Retinal pigment epithelial cell (primary cell): Measurements from ENCODE around the gene ZFHX2.

ENCODE experiments used
- DNase-seq: peaks from one replicate; pipeline ENCODE4 v3.0.0-alpha.2; 2010; ENCODE audit warnings: low read depth
- H3K4me3 ChIP-seq: 2 replicates; pipeline ENCODE4 v1.5.1; 2011; ENCODE audit warnings: mild to moderate bottlenecking, low read length, control low read depth, moderate library complexity
- CTCF ChIP-seq: conservative IDR thresholded peaks from 2 replicates; pipeline ENCODE4 v1.5.1; 2011; ENCODE audit warnings: low read depth, low read length, control low read depth, inconsistent platforms

Gene ZFHX2

GRCh38 chr14:23577710-23578392 is 26.3 kb upstream of the ZFHX2 start:
- TF ChIP-seq CTCF: no peak
- DNase-seq: no peak
- H3K4me3 ChIP-seq: no peak overlapping the region

DNA sequence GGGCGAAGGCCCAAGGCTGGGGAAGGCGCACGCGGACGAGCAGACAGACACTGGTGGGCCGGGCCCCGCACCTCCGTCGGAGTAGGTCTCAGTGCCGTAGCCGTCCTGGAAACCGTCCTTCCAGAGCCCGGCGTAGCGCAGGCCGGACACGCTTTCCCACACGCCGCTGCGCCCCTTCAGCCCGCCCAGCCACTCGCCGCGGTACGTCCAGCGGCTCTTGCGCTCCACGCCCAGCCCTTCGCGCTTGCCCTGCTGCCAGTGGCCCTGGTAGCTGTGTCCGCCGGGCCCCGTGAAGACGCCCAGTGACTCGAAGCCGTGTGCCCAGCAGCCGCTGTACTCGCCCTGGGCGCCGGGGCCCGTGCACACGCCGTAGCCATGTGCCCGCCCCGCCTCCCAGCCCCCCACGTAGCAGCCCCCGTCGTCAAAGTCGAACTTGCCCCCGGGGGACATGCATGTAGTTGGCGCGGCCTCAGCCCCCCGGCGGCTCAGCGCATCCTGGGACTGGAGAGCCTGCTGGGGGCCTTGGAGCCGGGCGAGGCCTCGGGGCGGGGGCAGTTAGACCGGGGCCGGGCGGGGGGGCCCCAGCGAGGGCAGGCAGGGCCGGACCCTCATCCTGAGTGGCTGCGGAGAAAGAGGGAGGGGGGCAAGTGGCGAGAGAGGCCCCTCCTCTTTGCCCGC is 25.6 kb upstream of the ZFHX2 start:
- H3K4me3 ChIP-seq: no peak overlapping the region
- no peak for TF ChIP-seq CTCF
- no peak for DNase-seq

DNA sequence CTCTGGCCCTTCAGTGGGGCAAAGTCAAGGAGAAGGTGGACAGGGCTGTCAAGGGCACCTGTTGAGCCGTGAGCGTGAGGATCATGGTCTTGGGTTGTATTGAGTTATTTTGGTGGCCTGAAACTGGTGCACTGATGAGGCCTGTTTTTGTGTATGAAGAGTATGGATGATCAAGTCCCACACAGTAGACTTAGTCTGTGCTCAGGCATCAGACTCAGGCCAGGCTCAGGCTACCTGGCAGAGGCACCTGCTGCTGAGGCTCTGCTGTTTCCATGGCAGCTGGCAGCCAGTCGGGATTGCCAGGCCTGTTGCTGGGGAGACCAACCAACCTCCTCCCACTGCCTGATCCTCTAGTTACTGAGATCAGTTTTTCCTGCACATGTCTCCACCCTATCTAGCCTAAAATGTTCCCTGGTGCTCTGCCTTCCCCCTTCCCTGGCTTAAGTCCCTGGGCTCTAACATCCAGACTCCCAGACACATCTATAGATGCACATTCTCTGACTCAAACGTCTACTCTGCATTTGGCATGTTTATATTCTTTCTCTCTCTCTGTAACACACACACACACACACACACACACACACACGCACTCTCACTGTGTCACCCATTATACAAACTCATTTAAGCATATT is 21.9 kb upstream of the ZFHX2 start:
- H3K4me3 ChIP-seq: no peak overlapping the region
- TF ChIP-seq CTCF: no peak
- no peak for DNase-seq

DNA sequence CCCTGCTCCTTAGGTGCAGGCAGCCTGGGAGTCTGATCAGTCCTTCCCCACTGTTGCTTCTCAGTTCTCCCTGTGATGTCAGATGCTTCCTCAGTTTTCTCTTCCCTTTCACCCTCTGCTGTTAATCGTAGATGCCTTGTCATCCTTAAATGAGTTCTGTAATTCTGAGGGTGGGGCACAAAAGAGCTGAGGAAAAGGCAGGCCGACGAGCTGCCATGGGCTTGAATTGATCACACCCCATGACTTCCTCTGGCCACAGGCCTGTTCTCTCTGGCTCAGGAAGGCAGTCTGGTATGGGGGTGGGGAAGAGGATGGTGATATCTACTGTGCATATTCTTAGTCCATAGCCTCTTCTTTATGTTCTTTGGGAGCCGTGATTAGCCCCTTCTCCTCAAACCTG is 21.3 kb upstream of the ZFHX2 start:
- DNase-seq: no peak
- H3K4me3 ChIP-seq: no peak overlapping the region
- no peak for TF ChIP-seq CTCF

DNA sequence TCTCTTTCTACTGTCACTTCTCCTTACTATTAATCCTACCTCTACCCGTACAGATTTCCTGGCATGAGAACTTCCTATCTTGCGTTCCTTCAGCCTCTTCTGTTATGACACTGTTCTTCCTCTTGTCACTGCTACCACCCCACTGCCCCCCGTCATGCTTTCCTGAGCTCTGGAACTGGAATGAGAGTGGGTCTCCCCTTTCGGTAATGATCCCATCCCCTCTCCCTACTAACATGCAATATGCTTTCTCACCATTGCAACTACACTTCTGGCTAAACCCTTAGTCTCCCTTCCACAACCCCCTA is 20.9 kb upstream of the ZFHX2 start:
- H3K4me3 ChIP-seq: no peak overlapping the region
- no peak for DNase-seq
- TF ChIP-seq CTCF: no peak

- DNase-seq: no peak
- no peak for TF ChIP-seq CTCF
- no peak overlapping the region for H3K4me3 ChIP-seq
Measured at GRCh38 chr14:23571701-23572523, 20.3 kb upstream of the ZFHX2 start.
